GM18498 (cell line): Measurements from ENCODE around the gene GPR150.
"Not testable (repeated sequence)": the region's sequence is repeated elsewhere in the genome, so short reads cannot be mapped to it uniquely, and the experiment has no call there.

ENCODE experiments used
- ATAC-seq: cut with Tn5 transposase; IDR thresholded peaks from one replicate; pipeline ENCODE4 v1.9.1; 2021; ENCODE audit warnings: mild to moderate bottlenecking, moderate library complexity; ENCODE audit not compliant: unreplicated experiment

Gene GPR150

DNA sequence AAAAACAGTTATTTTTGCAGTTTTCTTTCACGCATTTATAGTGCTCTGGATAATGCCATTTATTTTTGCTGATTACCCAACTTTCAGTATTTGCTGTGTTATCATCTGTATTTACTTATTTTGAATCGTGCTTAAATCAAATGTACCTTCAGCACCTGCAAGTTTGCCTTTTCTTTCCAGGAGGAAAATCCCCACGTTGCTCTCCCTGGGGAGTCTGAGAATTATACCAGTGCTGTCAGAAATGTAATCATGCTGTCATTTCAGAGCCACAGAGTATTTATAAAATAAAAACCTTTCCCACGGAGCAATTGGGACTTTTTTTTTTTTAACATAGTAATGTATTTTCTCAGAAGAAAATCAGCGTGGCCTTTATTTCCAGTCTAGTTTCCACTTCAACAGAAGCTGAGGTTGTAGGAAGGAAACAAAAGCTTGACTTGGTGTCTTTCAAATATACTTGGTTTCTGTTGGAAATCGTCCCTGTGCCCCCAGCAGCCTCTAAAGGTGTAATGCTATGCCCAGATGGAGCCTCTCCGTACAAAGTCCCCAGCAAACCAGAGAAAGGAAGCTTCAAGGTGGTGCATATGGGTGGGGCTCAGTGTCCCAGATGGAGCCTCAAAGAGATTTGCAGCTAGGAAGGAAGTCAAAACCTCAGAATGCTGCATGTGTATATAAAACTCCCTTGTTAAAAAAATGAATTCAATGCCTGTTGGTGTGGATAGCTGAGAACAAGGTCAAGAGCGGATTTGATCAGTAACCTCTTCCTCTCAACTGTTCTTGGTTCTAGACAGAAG lies 2.1 kb downstream of the GPR150 start:
- no peak for ATAC-seq

DNA sequence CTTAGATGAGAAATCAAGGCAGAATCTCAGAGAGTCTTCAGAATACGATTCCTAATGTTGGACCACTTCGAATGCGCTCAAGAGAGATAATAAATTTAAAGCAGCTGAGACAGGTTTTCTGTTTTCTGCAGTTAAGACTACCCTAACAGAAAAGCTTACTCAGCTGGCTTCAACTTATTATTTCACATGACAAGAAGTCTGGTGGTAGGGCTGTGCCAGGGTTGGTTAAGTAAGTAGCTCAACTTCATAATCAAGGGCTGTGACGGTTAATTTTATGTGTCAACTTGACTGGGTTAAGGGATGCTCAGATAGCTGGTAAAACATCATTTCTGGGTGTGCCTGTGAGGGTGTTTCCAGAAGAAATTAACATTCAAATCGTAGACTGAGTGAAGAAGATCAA lies 3.8 kb downstream of the GPR150 start:
- no peak for ATAC-seq

DNA sequence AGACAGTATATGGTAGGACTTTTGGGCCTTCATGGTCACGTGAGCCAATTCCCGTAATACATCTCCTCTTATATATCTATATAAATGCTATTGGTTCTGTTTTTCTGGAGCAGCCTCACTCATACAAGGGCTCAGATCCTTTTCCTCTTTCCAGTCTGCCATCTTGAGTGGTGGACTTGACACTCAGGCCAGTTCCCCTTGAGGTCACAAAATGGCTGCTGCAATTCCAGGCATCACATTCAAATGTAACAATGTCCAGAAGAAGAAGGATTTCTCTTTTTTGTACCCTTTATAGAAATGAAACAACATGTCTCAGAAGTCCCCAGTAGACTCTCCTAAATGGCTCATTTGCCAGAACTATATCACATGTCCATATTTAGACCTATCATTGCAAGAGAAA lies 4.5 kb downstream of the GPR150 start:
- no peak for ATAC-seq

DNA sequence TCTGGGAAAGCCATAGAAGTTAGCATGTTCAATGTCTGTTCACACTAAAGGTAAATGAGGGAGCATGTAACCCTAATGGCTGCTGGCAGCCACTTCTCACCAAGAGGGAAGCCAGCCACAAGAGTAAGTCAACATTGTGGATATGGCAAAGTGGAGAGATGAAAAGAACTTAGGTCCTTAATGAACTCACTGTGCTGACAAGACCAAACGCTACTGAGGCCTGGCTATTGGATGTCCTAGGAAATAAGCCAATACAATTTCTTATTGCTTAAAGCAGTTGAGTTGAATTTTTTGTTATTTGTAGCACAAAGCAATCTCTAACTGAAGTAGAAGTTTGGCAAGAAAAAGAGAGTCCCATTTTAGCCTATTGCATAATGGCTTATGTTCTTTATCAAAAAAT lies 6.8 kb downstream of the GPR150 start:
- ATAC-seq = no peak

DNA sequence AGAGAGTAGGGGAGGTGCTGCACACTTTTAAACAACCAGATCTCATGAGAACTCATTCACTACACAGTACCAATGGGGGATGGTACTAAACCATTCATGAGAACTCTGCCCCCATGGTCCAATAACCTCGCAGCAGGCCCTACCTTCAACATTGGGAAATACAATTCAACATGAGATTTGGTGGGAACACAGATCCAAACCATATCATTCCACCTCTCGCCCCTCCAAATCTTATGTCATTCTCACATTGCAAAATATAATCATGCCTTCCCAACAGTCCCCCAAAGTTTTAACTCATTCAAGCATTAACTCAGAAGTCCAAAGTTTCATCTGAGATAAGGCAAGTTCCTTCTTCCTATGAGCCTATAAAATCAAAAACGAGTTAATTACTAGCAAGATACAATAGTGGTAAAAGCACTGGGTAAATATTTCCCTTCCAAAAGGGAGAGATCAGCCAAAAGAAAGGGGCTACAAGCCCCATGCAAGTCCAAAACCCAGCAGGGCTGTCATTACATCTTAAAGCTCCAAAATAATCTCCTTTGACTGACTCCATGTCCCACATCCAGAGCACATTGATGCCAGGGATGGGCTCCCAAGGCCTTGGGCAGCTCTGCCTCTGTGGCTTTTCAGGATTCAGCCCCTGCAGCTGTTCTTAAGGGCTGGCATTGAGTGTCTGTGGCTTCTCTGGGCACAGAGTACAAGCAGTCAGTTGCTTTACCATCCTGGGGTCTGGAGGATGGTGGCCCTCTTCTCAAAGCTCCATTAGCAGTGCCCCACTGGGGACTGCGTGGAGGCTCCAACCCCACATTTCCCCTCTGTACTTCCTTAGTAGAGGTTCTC lies 8.3 kb downstream of the GPR150 start:
- ATAC-seq = no peak

DNA sequence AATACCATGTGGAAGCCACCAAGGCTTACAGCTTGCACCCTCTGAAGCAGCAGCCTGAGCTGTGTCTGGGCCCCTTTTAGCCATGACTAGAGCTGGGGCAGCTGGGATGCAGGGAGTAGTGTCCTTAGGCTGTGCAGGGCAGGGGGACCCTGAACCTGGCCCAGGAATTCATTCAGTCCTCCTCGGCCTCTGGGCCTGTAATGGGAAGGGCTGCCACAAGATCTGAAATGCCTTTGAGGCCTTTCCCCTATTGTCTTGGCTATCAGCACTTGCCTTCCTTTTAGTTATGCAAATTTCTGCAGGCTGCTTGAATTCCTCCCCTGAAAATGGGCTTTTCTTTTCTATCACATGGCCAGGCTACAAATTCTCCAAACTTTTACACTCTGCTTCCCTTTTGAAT lies 9.0 kb downstream of the GPR150 start:
- ATAC-seq = no peak

DNA sequence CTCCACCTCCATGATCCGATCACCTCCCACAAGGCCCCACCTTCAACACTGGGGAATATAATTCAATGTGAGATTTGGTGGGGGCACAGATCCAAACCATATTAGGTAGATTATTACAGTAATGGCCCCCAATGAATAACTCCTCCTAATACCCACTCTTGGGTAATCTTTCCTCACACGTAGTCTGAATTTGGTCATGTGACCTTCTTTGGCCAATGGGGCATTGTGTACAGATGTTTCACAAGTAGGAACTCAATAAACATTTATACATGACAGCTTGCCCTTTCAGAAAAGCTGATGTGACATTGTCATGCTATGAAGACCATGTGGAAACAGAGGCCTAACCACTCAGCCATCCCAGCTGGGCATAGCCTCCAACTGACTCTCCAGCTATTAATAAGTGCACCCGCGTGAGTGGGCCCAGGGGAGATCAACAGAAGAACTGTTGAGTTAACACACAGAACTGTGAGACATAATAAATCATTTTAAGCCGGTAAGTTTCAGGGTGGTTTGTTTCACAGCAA lies 10.6 kb downstream of the GPR150 start:
- ATAC-seq = no peak

DNA sequence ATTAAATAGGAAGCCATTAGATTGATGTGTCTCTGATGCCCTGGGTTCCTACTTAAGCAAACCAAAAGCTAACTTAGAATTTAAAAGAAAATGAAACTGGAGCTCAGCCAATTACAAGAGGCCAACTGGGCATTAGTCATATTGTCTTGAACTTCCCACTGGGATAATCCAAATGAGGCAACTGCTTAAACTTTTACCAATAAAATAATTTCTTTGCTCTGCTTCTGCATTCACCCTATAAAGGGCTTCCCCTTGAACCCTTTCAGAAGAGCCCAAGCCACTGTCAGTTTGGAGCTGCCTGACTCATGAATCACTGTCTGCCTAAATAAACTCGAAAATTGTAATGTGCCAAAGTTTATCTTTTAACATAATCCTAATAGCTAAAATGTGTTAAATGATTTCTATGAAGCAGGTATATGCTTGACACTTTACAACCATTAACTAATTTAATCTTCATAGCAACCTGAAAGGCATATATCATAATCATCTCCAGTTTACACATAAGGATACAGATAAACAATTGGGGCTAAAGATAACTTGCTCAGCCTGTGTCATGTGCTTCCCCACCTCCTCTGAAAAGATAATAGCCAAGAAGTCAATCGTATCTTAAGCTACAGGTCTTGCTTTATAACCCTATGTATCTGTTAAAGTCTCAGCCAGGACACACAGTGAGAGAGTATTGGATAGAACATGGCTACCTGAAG lies 11.5 kb downstream of the GPR150 start:
- peak; percentile 8 for ATAC-seq

DNA sequence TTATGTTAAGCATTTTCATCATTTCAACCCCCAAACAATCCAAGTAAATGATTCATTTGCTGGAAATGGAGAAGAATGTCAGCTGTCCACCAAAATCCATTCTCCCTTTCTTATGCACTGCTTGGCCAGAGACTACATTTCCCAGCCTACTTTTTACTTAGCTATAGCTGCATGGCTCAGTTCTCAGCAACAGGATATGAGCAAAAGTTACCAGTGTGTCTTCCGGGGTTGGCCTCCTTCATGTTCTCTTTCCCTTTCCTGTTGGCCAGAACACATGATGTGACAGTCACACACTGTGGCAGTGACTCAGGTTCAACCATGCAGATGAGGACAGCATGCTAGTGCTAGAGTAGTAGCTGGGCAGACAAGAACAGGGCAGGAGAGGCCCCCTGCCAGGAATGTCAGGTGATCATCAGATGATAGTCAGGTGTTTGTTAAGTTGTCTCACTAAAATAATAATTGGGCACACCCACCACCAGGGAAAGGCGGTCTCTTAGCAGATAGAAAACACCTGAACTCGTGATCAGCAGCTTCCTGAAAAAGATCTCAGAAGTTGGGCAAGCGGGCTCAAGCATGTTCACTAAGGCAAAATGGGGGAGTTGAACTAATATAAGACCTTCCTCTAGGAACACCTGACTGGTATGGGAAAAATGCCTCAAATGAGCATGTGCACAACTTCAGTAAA lies 12.2 kb downstream of the GPR150 start:
- peak; percentile 97 for ATAC-seq

DNA sequence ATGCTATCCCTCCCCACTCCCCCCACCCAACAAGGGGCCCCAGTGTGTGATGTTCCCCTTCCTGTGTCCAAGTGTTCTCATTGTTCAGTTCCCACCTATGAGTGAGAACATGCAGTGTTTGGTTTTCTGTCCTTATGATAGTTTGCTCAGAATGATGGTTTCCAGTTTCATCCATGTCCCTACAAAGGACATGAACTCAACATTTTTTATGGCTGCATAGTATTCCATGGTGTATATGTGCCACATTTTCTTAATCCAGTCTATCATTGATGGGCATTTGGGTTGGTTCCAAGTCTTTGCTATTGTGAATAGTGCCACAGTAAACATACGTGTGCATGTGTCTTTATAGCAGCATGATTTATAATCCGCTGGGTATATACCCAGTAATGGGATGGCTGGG lies 13.1 kb downstream of the GPR150 start:
- not testable (repeated sequence) for ATAC-seq

DNA sequence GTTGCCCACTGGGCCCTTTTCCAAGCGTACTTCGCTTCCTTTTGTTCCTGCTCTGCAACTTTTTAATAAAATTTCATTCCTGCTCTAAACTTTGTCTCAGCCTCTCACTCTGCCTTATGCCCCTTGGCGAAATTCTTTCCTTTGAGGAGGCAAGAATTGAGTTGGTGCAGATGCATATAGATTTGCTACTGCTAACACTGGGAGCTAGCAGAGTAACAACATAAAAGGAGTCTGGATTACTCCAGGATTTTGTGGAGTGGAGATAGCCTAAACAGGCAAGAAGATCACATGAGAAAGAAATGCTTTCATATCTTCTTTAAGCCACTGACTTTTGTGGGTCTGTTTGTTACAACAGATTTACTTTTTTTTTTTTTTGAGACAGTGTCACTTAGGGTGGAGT lies 13.8 kb downstream of the GPR150 start:
- ATAC-seq = no peak

DNA sequence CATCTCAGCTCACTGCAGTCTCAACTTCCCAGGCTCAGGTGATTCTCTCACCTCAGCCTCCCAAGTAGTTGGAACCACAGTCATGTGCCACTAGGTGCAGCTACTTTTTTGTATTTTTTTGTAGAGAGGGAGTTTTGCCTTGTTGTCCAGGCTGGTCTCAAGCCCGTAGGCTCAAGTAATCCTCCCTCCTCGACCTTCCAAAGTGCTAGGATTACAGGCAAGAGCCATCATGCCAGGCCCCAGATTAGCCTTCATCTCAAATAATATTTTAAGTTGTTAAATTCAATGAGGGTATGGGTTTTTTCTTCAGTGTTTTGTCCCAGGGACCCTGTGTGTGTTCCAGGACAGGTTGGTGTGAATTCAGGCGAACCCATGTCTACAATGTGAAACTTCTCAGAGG lies 14.2 kb downstream of the GPR150 start:
- ATAC-seq = no peak

DNA sequence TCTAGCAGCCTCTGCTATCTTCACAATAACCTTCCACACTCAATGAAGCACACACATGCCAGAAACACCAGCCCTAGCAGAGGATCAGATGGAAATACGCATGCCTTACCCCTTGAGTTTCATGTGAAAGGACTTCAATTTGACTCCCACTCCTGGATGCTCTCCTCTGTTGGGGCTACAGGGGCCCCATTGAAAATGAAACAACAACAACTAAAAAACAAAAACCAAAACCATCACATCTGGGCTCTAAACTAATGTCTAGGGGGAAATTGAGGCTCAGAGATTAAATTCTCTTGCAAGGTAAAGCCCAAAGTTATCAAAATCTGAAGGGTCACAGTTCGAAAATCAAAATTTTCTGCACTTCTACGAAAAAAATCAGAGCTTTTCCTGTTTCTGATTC lies 18.7 kb downstream of the GPR150 start:
- no peak for ATAC-seq

DNA sequence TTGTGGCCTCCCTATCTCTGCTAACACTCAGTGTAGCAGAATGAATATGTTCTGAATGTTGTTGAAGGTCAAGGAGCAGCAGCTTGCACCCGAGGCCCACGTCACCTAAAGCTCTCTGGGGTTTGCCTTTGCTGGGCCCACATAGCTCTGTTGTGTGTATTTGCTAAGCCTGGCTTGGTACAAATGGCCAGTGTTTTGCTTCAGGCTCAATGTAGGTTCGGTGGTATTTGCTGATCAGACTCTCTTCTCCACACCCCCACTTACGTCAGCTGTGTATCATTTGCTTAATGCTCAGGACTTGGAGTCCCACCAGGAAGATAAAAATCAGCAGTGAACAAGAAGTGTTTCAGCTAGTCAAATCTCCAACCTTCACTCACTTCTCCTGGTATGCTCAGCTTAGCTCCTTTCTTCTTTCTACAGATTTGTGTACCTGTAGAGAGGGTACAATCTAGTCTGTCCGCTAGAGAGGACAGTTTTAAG lies 21.9 kb downstream of the GPR150 start:
- ATAC-seq = no peak

DNA sequence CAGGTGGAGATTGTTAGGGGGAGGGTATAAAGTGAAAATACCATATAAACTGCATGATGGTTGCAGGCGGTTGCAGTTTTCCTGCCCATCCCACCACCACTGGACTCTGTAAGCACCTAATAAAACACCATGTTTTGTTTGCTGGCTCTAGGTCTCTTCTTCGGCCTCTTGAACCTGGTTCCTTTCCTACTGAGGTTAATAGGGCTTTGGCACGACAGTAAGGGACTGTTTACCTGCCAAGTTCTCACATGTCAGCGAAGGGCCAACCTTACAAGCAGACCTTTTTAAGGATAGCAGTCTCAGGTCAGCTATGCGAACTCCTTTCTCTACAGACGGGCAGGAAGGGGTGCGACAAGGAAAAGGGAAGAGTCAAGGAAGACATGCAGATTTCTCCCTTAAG lies 23.3 kb downstream of the GPR150 start:
- no peak for ATAC-seq

DNA sequence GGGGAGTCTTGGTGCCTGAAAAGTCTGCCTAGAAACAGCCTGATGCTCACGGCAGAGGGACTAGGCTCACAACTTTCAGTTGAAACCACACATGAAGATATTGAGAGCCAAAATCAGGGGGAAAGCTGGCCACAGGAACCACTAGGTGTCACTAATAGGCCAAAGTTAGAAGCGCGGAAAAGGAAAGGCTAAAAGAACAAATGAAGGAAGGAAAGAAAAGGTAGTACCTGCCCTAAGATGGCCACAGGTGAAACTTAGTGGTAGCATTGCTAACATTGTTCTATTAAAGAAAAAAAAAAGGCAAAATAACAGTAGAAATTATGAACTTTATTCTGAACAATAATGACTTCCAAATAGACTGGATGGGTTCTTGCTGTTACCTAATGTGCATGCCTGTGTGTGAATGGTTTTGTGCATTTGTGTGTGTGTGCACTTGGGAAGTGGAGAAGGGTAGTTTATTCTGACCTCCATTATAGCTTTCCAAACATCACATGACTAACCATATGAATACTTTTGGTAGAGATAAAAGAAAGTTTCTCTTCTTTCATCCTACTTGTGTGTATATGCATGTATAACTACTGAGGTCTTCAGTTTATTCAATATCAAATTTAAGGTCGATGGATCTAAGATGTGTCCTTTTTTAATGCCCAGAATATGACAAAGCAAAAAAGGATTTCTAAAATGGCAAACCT lies 24.6 kb downstream of the GPR150 start:
- ATAC-seq = peak; percentile 51

DNA sequence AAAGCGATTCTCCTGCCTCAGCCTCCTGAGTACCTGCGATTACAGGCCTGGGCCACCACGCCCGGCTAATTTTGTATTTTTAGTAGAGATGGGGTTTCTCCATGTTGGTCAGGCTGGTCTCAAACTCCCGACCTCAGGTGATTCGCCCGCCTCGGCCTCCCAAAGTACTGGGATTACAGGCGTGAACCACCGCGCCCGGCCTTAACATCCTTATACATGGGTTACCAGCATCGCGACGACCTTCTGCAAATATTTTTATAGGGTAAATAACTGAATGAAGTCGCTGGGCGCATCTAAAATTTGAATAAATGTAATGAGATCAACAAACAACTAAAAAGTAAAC lies 26.3 kb downstream of the GPR150 start:
- not testable (repeated sequence) for ATAC-seq

DNA sequence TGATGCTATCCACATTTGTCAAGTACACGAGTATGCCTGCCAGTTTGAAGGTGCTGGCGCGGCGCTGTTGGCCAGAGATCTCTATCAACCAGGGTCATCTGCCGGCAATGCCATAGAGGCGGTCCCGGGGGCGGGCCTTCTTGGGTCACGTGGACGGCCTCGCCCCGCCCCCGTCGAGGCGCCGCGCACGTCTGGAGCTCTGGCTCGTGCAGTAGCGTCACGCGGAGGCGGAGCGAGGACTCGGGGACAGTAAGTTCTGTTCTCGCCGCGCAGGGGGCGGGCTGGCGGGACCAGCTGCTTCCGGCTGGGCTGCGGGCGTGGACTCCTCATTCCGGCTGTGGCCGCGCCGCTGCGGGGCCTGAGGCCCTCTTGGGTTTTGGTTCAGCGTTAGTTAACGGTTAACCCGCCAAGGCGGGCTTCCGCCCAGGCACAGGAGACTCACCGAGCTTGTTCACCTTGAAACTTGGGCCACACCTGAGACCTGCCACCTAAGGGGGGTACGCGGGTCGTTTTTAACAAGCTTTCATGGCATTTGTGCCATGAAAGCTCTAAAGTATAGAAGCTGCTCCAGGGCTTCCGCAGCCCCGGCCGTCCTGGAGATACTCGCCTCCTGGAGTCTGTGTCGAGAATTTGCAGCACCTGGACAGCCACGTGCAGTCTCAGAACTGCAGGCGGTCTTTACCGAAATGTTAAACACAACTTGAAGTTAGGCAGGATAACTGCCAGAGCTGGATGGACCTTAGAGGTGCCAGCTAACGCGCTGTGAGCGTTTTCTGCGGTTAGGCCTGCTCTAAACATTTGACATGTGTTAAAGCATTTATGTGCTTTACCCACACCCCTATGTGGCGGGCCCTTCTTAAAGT lies 26.9 kb downstream of the GPR150 start, which contains the start of gene RFESD:
RFESD (plus strand) TSS at position 209 of the 863 bp plus-strand sequence. CDS start 5,495 bp downstream, outside the sequence.
- ATAC-seq = peak; percentile 98
